Motor neuron (in vitro differentiated cells): Measurements from ENCODE around the gene IFNG-AS1. TPM values are rescaled to one million over a fixed set of nuclear protein-coding genes. Genes with fewer than 3 reads are reported as not detected.

Experiments
- ATAC-seq, 8 experiments: fragments of 200-7000 bp; cut with Tn5 transposase; replicated peaks in 6 of 8; 2 replicates each; pipeline ENCODE4 v1.8.0; 2021; ENCODE audit warnings: mild to moderate bottlenecking in 8 of 8, moderate library complexity in 8 of 8
- H3K27ac ChIP-seq, 2 donors: fragments of 250-450 bp; sonication (Bioruptor Pico); 2 replicates each; pipeline ENCODE4 v1.9.0; 2021; ENCODE audit warnings: antibody characterized with exemption in 2 of 2, mild to moderate bottlenecking in 2 of 2, moderate library complexity in 1 of 2
- H3K4me1 ChIP-seq, 2 donors: fragments of 250-450 bp; sonication (Bioruptor Pico); replicated peaks in 1 of 2; 2 replicates each; pipeline ENCODE4 v1.6.1; 2021; ENCODE audit warnings: antibody characterized with exemption in 2 of 2, mild to moderate bottlenecking in 2 of 2, moderate library complexity in 1 of 2
- H3K4me3 ChIP-seq, 5 donors: fragments of 250-450 bp; sonication (Bioruptor Pico); 2 replicates each; pipeline ENCODE4 v1.9.0; 2021; ENCODE audit warnings: antibody characterized with exemption in 5 of 5, mild to moderate bottlenecking in 5 of 5, moderate library complexity in 4 of 5
- WGBS, 10 experiments: fragments of 450-650 bp; shearing (Covaris generic); methylation state at CpG; one replicate each; pipeline ENCODE4 v1.0.0; 2022; 5-methylcytosine and 5-hydroxymethylcytosine counted together
- in situ Hi-C, 9 experiments: fragments of 400-800 bp; cut with MboI; loops; one replicate each; pipeline ENCODE4 v1.15.0; 2021; ENCODE audit warnings: low sequenced_read_pairs in 9 of 9, low pct_unique_long_range_greater_than_20kb in 2 of 9; ENCODE audit not compliant: unreplicated experiment in 9 of 9
- total RNA-seq, 8 experiments: library from RNA; unstranded; fragments of 300-600 nt; gene quantifications; 2 replicates each; pipeline versions ENCODE4 v1.2.3 to v1.2.4, GENCODE V29; 2022

IFNG-AS1 gene
- total RNA-seq, 8 experiments from 2014 or later, result 0.08 to 0.57 TPM; not detected in 6

DNA sequence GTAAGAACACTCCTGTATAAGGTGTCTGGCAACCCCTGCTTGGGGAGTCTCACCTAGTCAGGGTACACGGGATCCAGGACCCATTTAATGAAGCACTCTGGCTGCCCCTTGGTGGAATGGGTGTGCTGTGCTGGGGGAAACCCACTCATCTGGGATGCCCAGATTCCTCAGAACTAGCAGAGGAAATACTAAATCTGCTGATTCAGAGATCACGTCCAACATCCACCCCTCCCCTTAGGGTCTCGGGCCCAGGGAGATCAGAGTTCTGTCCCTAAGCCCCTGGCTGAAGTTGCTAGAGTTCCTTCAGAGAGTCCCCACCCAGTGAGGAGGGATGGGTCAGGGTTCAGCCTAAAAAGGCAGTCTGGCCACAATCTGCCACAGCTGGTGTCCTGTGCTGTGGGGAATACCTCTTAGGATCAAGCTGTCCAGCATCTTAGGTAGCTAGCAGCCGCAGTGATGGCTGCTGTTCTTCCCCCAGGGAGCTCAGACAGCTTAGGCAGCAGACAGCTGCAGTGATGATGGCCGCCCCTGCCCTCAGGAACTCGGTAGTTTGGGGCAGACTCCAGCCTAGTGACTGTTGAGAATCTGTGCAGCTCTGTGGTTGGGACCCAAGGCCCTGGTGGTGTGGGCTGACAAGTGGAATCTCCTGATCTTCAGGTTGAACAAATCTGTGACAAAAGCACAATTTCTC lies 74.8 kb downstream of the IFNG-AS1 start:
- in situ Hi-C loops, result no loop called here
- no peaks in the 10 kb centered on the region for H3K4me1 ChIP-seq
- no peak overlapping the region for H3K4me3 ChIP-seq
- no peak for ATAC-seq
- WGBS, 10 experiments, result 8 to 100% (median 60%) methylated on average over 1 to 4 of the region's 6 CpGs; no CpG with 5 or more reads in 3 of the 10 experiments
- no peak overlapping the region for H3K27ac ChIP-seq

GRCh38 chr12:68065163-68065562 lies 75.9 kb downstream of the IFNG-AS1 start:
- Histone ChIP-seq H3K27ac (no peak overlapping the region), H3K4me3 (no peak overlapping the region), H3K4me1 (no peaks in the 10 kb centered on the region)
- in situ Hi-C loops, result no loop called here
- 10 to 100% (median 93%) methylated on average over 1 of the region's 1 CpG; no CpG with 5 or more reads in 2 of the 10 experiments for WGBS, 10 experiments
- no peak for ATAC-seq

- WGBS, 10 experiments, result 44 to 100% (median 71%) methylated on average over 1 of the region's 1 CpG; no CpG with 5 or more reads in 5 of the 10 experiments
- no peak for ATAC-seq
Measured at GRCh38 chr12:68065687-68066086, 76.4 kb downstream of the IFNG-AS1 start.

DNA sequence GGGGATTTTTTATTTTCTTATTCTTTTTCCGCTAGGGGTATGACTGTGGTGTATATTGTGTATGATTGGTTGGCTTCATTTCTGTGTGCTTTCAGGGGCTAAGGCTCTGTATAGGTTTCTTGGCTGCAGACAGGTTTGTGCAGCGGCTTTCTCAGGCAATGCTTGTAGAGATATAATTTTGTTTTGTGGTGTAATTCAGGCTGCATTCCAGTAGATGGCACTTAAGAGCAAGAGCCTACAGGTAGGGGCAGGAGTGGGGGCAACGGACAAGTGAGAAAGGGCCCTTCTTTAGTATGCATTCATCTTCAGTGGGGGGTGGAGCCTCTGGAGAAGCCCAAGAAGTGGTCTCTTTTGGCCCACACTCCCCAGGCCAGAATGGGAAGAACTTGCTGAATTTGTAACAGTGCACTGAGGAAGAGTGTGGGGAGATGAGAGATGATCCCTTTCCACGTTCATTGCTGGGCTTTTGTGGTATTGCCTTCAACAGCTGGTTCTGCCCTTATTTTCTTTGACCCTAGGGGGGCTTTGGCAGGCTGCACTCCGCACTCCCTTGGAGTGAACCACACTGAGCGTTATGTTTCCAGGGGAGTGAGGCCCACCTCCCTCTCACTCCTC lies 78.6 kb downstream of the IFNG-AS1 start:
- H3K4me3 ChIP-seq, result no peak overlapping the region
- no peaks in the 10 kb centered on the region for H3K4me1 ChIP-seq
- no peak for ATAC-seq
- in situ Hi-C loops, result no loop called here
- WGBS, 10 experiments, result 40 to 88% (median 72%) methylated on average over 1 to 6 of the region's 6 CpGs; no CpG with 5 or more reads in 1 of the 10 experiments
- no peak overlapping the region for H3K27ac ChIP-seq

More at GRCh38 chr12:68065687-68066086, 76.4 kb downstream of the IFNG-AS1 start:
- H3K4me1 ChIP-seq, result no peaks in the 10 kb centered on the region
- H3K27ac ChIP-seq, result no peak overlapping the region
- H3K4me3 ChIP-seq, result no peak overlapping the region
- in situ Hi-C loops, result no loop called here

- in situ Hi-C loops, result no loop called here
- ATAC-seq, result no peak
- H3K27ac ChIP-seq, result no peak overlapping the region
- H3K4me3 ChIP-seq, result no peak overlapping the region
- WGBS, 10 experiments, result 0 to 100% (median 93%) methylated on average over 1 to 3 of the region's 3 CpGs; no CpG with 5 or more reads in 3 of the 10 experiments
- no peaks in the 10 kb centered on the region for H3K4me1 ChIP-seq
Measured at GRCh38 chr12:68069275-68069674, 80.0 kb downstream of the IFNG-AS1 start.

Other genes with a start within 250 kb of the IFNG-AS1 start
- under 1 TPM in 1 of 8 experiments, not detected in 7; 0.25 TPM for gene IFNG, start 170.3 kb downstream of the IFNG-AS1 start, total RNA-seq
- not detected for gene IL26, start 236.4 kb downstream of the IFNG-AS1 start, total RNA-seq